PC-9 (cell line): ENCODE results near the gene RHOJ.

ENCODE experiments used
- CTCF ChIP-seq: fragments of 200-600 bp; sonication (generic); conservative IDR thresholded peaks from 2 replicates; pipeline ENCODE4 v1.6.1; 2017; ENCODE audit warnings: mixed run types, antibody characterized with exemption, mild to moderate bottlenecking, moderate library complexity
- EZH2 ChIP-seq: fragments of 200-600 bp; sonication (generic); IDR thresholded peaks from 2 replicates; pipeline ENCODE4 v1.8.0; 2017; ENCODE audit warnings: antibody characterized with exemption, low read depth

DNA sequence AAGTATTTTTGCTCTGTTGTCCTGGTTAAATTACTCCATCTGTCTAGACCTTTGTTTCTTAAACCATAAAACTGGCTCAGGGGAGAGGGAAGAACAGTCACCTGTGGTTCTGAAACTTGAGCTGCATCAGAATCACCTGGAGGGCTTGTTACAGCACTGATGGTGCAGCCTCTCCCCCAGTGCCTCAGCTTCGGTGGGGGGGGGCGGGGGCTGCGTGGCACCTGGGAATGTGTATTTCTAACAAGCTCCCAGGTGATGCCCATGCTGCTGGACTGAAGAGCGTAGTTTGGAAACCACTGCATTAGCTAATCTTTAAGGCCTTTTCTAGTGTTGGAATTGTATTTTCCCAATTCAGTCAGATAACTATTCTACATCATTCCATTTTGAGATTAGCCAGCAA is 71.8 kb downstream of the RHOJ start:
- TF ChIP-seq CTCF: no peak
- TF ChIP-seq EZH2: no peak
